ENCODE measurements around the gene ABCC10.
A peak's percentile ranks its signal among the peaks of the same experiment; 100 is the strongest.
"Not testable (repeated sequence)": the region's sequence is repeated elsewhere in the genome, so short reads cannot be mapped to it uniquely, and the experiment has no call there.

The ABCC10 gene

GRCh38 chr6:43427406-43428111 is at the start of gene ABCC10:
ABCC10 (plus strand) TSS chr6:43427541; CDS start chr6:43427979, 438 bp downstream.
- DNase-seq, result peak; percentile 96

- no peak for DNase-seq
Observed at GRCh38 chr6:43377710-43378229, 49.6 kb upstream of the ABCC10 start.

- no peak for DNase-seq
Observed at GRCh38 chr6:43378631-43379030, 48.7 kb upstream of the ABCC10 start.

- DNase-seq, result not testable (repeated sequence)
Observed at GRCh38 chr6:43380858-43381257, 46.5 kb upstream of the ABCC10 start.

GRCh38 chr6:43383021-43383667 is 44.2 kb upstream of the ABCC10 start:
- DNase-seq, result no peak

GRCh38 chr6:43386492-43386891 is 40.8 kb upstream of the ABCC10 start:
- peak; percentile 48 for DNase-seq

- DNase-seq, result no peak
Observed at GRCh38 chr6:43389730-43390295, 37.5 kb upstream of the ABCC10 start.

- not testable (repeated sequence) for DNase-seq
Observed at GRCh38 chr6:43390753-43391439, 36.4 kb upstream of the ABCC10 start.

GRCh38 chr6:43391440-43392031 is 35.8 kb upstream of the ABCC10 start:
- no peak for DNase-seq

GRCh38 chr6:43393133-43393532 is 34.2 kb upstream of the ABCC10 start:
- not testable (repeated sequence) for DNase-seq

GRCh38 chr6:43393602-43394001 is 33.7 kb upstream of the ABCC10 start:
- no peak for DNase-seq

GRCh38 chr6:43394982-43395381 is 32.4 kb upstream of the ABCC10 start:
- no peak for DNase-seq

- no peak for DNase-seq
Observed at GRCh38 chr6:43395776-43396175, 31.6 kb upstream of the ABCC10 start.

GRCh38 chr6:43396408-43397149 is 30.8 kb upstream of the ABCC10 start:
- no peak for DNase-seq

GRCh38 chr6:43399932-43400487 is 27.3 kb upstream of the ABCC10 start:
- no peak for DNase-seq

GRCh38 chr6:43401730-43402129 is 25.6 kb upstream of the ABCC10 start:
- no peak for DNase-seq

GRCh38 chr6:43402820-43403219 is 24.5 kb upstream of the ABCC10 start:
- no peak for DNase-seq

GRCh38 chr6:43405354-43405753 is 22.0 kb upstream of the ABCC10 start:
- DNase-seq, result no peak

GRCh38 chr6:43407296-43407695 is 20.0 kb upstream of the ABCC10 start:
- DNase-seq, result no peak

GRCh38 chr6:43408259-43408658 is 19.1 kb upstream of the ABCC10 start:
- DNase-seq, result no peak

GRCh38 chr6:43410776-43411175 is 16.6 kb upstream of the ABCC10 start:
- not testable (repeated sequence) for DNase-seq

GRCh38 chr6:43412541-43412940 is 14.8 kb upstream of the ABCC10 start:
- no peak for DNase-seq

Data from NCI-H1694 treated with DMSO at 0.1 percent for 48 hours (cell line).